Measurements from ENCODE around the gene FGFRL1.

- TF ChIP-seq CTCF (IDR thresholded peaks at IDR 0.05; ENCODE audit: low read length) = no peak
- TF ChIP-seq EZH2 (IDR thresholded peaks at IDR 0.05; ENCODE audit: borderline replicate concordance, low read length) = no peak
Measured at GRCh38 chr4:1043162-1043561, 31.7 kb downstream of the FGFRL1 start.

All from OCI-LY1 (cell line).